OCI-LY3 (cell line): ENCODE results near the gene AKR7A3.

Source experiments
- CTCF ChIP-seq: fragments of 200-600, 300-600 bp; sonication (generic); IDR thresholded peaks from 2 replicates; pipeline ENCODE4 v1.5.1; 2014; ENCODE audit warnings: antibody characterized with exemption, low read length, low read depth
- EZH2phosphoT487 ChIP-seq: fragments of 200-600 bp; shearing (Covaris generic); IDR thresholded peaks from 2 replicates; pipeline ENCODE4 v1.6.1; 2018; ENCODE audit warnings: antibody characterized with exemption, mixed run types, low read depth

- no peak for TF ChIP-seq CTCF
- TF ChIP-seq EZH2phosphoT487 = no peak
These were observed 31.2 kb downstream of the AKR7A3 start for GRCh38 chr1:19257178-19257914.
